ENCODE results near the gene ENOX1.

Gene ENOX1

GRCh38 chr13:43776006-43776405 lies 10.8 kb downstream of the ENOX1 start:
- H3K27ac ChIP-seq = no peak overlapping the region
- no peak for TF ChIP-seq ZFX (IDR thresholded peaks at IDR 0.05)
- TF ChIP-seq CTCF (conservative IDR thresholded peaks at IDR 0.05) = no peak

- TF ChIP-seq ZFX (IDR thresholded peaks at IDR 0.05) (no peak), CTCF (conservative IDR thresholded peaks at IDR 0.05) (no peak)
- H3K27ac ChIP-seq = no peak overlapping the region
Measured at GRCh38 chr13:43773602-43774001, 13.2 kb downstream of the ENOX1 start.

GRCh38 chr13:43770871-43771270 lies 15.9 kb downstream of the ENOX1 start:
- TF ChIP-seq CTCF (conservative IDR thresholded peaks at IDR 0.05) (no peak), ZFX (IDR thresholded peaks at IDR 0.05) (no peak)
- no peak overlapping the region for H3K27ac ChIP-seq

- H3K27ac ChIP-seq = no peak overlapping the region
- TF ChIP-seq CTCF (conservative IDR thresholded peaks at IDR 0.05) (no peak), ZFX (IDR thresholded peaks at IDR 0.05) (no peak)
Measured at GRCh38 chr13:43769529-43769928, 17.2 kb downstream of the ENOX1 start.

GRCh38 chr13:43767341-43767931 lies 19.3 kb downstream of the ENOX1 start:
- H3K27ac ChIP-seq = no peak overlapping the region
- no peak for TF ChIP-seq ZFX (IDR thresholded peaks at IDR 0.05)
- no peak for TF ChIP-seq CTCF (conservative IDR thresholded peaks at IDR 0.05)

GRCh38 chr13:43766725-43767124 lies 20.0 kb downstream of the ENOX1 start:
- no peak overlapping the region for H3K27ac ChIP-seq
- no peak for TF ChIP-seq ZFX (IDR thresholded peaks at IDR 0.05)
- TF ChIP-seq CTCF (conservative IDR thresholded peaks at IDR 0.05) = no peak

GRCh38 chr13:43764349-43764748 lies 22.4 kb downstream of the ENOX1 start:
- TF ChIP-seq CTCF (conservative IDR thresholded peaks at IDR 0.05) = no peak
- no peak for TF ChIP-seq ZFX (IDR thresholded peaks at IDR 0.05)
- no peak overlapping the region for H3K27ac ChIP-seq

Measured in C4-2B (cell line).